GM19238 (cell line): ENCODE results near the gene C9orf152.
"Not testable (repeated sequence)": the region's sequence is repeated elsewhere in the genome, so short reads cannot be mapped to it uniquely, and the experiment has no call there.

Source experiments
- DNase-seq: peaks from one replicate; pipeline ENCODE4 v3.0.0; 2011; ENCODE audit warnings: low spot score; ENCODE audit not compliant: insufficient read length

Gene C9orf152, protein sequence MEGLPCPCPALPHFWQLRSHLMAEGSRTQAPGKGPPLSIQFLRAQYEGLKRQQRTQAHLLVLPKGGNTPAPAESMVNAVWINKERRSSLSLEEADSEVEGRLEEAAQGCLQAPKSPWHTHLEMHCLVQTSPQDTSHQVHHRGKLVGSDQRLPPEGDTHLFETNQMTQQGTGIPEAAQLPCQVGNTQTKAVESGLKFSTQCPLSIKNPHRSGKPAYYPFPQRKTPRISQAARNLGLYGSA

DNA sequence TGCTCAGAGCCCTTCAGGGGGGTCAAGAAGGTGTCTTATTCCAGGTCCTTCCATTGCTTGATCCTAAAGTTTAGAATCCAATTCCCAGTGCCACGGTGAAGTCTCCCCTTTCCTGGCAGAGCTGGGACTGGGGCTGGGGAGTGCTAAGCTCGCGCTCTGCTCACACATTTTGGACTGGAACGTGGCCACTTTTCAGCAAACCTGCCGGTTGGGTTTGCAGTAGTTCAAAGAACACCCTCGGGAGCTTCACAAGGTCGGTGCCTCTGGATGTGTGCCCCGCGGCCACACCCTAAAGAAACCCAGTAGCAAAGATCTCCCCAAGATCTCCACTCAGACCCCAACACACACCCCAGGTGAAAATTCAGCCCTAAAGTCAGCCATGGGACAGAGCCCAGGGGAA is at the start of gene C9orf152:
Gene C9orf152, minus strand, starts transcription at position 129 of the 400 bp plus-strand sequence. CDS start 580 bp downstream, outside the sequence.
- no peak for DNase-seq

DNA sequence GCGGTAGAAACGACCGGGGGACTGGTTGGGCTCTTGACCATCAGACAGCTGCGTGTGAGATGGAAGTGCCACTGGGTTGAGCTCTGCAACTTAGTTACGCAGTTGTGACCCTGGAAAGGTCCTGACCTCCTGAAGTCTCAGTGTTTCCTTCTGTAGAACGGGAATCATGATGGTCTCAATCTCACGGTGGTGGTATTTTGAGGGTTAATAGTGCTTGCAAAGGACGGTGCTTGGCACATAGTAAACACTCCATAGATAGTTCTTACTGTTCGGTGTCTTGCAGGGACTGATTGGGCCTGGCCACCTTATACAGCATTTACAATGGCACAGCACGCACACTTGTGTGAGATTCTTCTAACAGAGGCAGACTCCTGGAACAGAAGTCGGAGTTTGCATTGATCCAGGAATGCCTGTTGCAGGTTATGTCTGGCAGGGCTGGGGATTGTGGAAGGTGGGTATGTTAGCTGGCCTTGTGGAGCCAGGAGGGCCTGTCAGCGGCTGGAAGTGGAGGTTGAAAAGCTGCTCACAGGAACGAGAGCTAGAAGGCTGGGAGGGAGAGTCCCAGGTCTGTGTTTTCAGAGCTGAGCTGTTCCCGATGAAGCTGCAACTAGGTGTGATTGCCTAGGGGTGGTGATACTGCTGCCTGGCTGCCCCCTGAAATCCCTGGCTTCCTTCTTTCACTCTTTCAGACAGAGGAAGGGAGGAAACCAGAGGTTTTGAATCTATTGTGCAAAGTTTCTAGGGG is 49.3 kb upstream of the C9orf152 start:
- no peak for DNase-seq

DNA sequence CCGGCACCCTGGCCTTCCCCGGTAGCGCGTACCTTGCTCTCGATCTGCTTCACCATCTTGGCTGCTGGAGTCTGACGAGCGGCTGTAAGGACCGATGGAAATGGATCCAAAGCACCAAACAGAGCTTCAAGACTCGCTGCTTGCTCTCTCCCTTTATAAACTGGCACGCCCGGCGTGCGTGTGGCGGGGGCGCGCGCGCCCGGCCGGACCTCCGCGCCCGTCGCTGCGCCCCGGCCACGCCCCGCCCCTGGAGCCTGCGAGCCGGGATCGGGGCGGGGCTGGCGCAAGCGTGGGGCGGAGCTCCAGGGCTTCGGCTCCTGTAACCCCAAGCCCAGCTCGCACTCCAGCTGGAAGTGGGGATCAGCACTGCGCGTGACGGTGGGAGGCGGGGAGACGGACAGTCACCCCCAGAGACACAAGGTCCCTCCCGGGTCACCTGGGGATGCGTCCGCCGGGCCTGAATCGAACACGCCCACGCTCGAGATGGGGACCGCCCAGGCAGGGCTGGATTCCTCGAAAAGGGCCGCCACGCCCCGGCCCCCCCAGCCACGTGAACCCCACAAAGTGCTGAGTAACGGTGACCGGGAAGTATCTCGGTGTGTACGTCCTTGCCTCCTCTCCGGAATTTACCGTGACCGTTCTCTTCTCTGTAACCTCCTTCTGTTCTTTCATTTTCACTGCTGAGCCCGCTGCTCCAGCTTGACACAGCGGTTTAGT is 48.6 kb upstream of the C9orf152 start, which contains the start of gene TXN:
Gene TXN, minus strand, starts transcription at position 128 of the 717 bp plus-strand sequence. Its CDS starts 72 bp downstream, at position 56.
- DNase-seq: peak; percentile 65

DNA sequence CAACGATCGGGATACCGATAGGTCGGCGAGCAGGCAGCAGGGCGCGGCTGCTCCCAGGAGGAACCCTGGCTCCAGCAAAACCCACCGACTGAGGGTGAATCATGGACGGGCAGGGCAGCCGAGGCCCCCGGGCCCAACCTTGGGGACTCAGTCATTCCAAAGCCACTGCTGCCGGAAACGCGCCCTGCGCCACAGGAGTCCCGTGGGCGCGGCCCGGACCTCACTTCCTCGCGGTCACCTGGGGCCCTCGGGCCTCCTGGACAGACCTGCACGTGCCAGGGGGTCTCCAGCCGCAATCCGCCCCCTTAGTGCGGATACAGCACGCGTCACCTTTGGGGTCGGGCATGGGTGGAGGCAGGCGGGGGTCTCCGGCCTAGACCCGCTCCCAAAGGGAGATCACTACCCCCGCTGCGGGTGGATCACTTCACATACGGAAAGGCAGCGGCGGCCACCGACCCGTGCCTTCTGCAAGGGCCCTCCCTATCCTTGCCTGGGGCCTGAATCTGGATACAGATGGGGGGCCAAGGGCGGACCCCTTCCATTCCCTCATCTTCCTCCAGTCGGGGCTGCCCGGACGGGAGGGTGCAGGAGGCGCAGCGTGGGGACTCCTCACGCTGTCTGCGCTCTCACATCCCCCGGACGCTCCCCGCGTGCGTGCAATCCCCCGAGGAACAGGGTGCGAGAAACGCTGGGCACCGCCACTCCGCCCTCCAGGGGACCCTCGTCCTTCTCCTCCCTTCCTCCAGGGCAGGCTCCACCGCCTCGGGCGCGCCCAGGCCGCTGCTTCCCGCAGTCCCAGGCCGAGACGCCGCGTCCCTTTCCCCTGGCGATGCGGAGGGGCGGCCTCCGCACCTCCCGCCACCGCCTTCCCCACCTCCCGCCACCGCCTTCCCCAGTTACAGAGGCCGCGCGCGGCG is 47.8 kb upstream of the C9orf152 start:
- DNase-seq: no peak

DNA sequence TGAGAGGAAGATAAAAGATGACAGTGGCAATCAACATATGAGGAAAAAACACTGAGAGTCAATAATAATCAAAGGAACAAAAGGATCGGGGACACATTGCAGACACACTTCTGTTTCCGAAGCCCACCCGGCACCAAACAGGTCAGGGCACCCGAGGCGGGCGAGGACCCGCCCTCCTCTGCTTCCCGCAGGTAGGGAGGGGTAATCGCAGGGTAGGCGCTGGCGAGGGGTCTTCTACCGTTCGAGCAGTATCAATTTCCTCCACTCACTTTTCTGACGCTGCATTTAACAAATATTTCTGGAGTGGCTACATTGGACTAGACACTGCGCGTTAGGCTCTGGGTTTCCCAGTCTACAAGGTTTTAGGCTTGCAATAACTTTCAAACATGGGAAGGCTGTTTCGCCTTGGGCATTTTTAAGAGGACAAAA is 47.1 kb upstream of the C9orf152 start:
- no peak for DNase-seq

DNA sequence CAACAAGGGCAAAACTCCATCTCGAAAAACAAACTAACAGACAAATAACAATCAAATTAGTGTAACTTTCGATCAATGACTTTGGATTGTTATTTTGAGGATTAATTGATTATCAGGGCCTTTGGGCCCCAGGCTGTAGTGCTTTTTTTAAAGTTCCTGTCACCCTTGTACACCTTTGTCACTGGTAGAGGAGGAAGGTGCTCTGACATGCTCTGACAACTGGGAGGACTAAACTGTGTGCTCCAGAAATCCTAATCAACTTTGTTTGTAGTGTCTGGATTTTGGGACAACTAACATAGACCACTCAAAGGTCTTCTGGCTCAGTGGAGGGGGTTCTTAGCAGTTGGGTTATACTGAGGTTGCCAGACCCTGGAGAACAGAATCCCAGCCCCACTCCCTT is 46.5 kb upstream of the C9orf152 start:
- no peak for DNase-seq

DNA sequence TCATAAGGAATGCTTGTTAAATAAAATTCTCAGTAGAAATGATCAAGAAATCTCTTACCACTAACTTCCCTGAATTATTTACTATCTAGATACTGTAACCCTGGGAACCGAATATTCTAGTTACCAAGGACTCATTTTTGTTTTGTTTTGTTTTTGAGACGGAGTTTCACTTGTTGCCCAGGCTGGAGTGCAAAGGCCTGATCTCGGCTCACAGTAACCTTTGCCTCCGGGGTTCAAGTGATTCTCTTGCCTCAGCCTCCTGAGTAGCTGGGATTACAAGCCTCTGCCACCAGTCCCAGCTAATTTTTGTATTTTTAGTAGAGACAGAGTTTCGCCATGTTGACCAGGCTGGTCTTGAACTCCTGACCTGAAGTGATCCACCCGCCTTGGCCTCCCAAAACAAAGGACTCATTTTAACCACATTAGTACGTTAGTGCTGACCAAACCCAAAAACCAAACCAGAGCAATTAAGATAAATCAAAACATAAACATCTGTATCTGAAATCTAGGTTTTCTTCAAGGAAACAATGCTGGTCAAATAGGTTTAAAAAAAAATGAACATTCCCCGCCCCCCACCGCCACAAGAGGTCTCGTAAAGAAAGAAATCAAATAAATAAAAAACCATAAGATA is 44.7 kb upstream of the C9orf152 start:
- DNase-seq: no peak

DNA sequence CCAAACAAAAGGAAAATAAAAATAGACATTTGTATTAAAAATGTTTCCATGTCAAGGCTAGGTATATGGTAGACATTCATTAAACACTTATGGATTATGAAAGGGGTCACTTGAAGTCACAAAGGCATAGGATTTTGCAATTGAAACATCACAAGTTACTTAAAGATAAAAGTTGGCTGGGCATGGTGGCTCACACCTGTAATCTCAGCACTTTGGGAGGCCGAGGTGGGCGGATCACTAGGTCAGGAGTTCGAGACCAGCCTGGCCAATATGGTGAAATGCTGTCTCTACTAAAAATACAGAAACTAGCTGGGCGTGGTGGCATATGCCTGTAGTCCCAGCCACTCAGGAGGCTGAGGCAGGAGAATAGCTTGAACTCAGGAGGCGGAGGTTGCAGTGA is 43.8 kb upstream of the C9orf152 start:
- DNase-seq: not testable (repeated sequence)

DNA sequence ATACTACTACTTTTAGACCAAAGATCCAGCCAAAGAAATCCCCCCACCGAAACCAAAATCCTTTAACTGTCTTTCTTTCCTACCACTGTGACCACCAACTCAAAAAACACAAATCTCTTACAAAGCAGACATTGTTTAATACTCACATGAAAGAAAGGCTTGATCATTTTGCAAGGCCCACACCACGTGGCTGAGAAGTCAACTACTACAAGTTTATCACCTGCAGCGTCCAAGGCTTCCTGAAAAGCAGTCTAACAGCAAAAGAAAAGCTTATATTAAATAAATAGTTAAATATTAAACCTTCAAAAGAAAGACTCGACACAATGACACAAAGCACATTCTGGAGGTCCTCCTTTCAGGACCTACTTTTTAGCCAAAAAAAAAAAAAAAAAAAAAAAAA is 43.3 kb upstream of the C9orf152 start:
- DNase-seq: no peak

DNA sequence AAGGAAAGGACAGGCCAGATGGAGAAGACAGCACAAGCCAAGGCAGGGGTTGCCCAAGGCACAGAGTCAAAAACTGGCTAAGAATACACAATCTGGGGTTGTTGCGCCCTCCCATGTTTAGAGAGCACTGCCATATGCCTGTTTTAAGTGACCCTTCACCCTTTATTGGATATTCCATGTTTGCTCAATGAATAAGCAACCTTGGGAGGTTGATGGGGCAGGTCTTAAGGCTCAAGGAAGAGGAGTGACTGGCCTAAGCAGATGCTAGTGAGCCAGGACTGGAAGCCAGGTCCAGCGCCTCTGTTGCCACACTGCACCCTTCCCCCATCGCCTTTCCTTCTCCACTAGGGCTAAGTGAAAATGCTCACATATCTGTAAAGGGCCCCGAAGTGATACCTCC is 41.6 kb upstream of the C9orf152 start:
- no peak for DNase-seq

DNA sequence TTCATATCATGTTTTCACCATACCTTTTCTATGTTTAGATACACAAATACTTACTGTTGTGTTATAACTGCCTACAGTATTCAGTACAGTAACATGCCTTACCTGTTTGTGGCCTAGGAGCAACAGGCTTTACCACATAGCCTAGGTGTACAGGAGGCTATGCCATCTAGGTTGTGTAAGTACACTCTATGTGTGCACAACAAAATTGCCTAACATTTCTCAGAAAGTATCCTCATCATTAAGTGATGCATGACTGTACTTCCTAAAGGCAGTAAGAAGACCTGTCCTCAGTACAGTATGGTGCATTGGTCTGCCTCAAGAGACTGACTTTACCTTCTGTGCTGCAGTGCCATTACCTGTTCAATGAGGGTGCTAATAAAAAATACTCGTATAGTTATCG is 40.4 kb upstream of the C9orf152 start:
- DNase-seq: no peak

DNA sequence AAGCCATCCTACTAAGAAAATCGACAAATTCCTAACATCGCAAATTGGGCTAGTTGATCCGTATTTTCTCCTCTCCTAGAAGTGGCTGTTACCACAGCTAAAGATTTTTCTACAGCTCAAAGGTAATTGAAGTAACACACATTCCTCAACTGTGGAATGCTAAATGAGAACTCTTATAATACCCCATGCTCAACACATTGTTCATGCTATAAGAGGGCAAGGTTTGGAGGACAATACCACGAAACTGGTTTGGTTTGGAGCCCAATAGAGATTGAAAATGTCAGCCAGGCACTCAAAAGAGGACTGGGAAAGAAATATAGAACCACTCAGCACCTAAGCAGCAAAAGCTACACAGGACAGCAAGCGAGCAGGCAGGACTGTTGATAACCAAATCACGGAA is 38.3 kb upstream of the C9orf152 start:
- no peak for DNase-seq

DNA sequence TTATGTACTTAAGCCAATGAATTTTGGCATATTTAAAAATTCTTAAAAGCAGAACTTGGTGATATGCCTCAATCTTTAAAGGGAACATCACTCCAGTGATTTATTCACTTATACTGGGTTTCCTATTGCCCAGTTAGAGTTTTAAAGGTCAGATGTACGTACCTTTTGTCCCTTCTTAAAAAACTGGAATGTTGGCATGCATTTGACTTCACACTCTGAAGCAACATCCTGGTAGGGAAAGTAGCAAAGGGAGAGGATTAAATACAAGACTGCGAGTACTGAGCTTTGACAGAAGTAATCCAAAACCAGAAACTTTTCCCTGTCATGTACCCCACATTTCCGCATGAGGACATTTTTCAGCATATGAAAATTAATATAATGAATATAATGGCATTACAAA is 36.7 kb upstream of the C9orf152 start:
- no peak for DNase-seq

DNA sequence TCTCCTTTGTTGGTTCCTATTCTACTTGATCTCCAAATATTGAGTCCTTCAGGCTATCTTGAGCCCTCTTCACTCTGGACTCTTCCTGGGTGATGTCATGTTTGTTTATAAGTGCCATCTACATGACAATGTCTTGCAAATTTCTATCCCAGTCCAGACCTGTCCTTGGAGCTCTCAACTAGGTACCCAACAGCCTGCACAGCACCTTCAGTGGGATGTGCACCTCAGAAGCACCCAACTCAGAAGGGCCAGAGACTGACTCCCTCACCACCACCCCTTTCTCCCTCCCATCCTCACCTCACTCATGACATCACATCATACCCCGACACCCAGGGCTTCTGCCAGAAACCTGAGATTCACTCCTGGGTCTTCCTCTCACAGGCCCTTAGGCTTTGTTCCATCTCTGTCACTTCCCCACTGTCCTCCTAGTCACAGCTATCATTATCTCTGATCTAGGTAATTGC is 33.9 kb upstream of the C9orf152 start:
- no peak for DNase-seq

DNA sequence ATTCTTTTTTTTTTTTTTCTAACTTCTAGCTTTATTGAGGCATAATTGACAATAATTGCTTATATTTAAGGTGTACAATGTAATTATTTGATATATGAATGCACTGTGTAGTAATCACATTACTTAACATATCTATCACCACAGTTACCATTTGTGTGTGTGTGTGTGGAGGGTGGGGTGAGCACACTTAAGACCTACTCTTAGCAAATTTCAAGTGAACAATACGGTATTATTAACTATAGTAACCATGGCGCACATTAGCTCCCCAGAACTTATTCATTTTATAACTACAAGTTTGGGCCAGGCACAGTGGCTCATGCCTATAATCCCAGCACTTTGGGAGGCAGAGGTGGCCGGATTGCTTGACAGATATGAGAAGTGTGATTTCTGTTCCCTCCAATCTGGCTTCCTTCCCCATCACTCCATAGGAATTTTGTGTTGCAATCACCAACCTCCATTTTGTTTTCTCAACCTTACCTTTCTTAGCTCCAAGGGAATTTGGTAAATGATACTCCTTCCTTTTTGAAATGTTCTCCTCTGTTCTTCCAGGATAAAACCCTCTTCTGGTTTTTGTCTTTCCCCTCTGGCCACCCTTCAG is 33.4 kb upstream of the C9orf152 start:
- DNase-seq: no peak

DNA sequence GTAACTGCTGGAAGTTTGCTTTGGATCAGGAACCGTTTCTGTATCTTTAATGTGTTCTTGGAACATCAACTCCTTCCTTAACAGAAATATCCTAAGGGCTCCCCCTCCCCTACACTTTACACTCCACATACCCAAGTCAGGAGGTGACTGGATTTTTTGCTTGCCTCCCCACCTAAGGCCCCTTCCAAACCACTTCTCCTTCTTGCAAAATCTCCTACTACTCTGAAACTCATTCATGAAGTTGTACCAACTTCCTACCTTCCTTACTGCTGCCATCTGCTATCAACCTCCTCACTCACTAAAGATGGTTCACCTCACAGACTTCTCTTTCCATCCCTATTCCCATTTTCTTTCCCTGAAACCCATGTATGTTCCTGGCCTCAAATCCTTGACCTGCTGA is 32.2 kb upstream of the C9orf152 start:
- no peak for DNase-seq

DNA sequence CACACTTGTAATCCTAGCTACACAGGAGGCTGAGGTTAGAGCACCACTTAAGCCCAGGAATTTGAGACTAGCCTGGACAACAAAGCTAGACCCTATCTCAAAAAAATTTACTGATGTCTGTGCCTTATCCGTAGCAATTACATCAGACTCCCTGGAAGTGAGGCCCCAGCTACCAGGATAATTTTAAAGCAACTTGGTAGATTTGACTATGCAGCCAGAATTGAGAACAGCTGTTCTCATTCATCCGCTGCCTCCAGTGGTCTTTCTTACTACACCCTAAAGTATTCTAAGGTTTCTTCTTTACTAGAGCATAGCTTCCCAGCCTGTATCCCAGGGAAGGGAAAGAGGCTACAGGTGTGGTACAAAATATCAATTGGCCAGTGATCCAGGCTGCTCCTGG is 20.4 kb upstream of the C9orf152 start:
- DNase-seq: no peak

DNA sequence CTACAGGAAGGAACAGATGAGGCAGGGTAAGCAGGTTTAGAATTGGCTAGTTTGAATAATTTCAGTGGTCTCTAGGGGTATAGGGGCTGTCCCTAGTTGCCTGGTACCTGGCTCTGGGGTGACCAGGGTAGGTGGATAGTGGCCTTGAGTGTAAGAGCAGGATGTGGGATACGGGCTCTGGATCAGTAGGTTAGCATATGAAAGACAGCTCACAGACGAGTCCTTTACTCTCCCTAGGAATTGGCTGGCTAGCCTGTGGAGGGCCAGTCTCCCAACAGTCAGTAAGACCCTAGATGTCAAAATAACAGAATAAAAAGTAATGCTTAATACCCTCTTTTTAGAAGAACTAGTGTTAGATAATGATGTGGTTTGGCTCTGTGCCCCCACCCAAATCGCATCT is 16.6 kb upstream of the C9orf152 start:
- DNase-seq: no peak

DNA sequence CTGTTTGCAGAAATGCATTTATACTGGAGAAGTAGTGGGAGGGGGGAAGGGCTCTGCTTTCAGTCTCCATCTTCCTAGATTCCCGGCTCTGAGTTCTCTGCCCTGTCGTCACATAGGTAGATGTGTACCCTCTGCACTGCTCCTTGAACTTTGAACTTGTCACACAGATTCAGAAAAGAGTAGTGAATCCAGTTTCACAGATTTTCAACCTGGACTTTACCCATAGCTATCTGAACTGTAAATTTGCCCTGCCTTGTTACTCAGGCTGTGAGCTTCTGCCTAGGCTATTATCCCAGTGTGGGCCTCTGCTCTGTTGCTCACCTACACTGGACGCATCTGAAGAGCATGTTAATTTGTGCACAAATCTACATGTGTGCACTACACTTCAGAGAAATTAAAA is 12.8 kb upstream of the C9orf152 start:
- DNase-seq: no peak

DNA sequence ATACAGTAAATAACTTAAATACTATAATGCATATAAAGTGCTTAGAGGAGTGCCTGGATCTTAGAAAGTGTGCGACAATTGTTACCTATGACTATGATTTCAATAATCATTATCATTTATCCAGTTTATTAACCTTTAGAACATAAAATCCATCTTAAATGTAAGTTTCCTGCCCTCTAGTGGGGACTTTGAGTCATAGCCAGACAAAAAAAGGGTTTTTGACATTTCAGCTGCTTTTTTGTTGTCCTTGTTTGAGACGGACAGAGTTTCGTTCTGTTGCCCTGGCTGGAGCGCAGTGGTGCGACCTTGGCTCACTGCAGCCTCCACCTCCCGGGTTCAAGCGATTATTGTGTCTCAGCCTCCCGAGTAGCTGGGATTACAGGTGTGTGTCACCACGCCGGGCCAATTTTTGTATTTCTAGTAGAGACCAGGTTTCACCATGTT is 9.7 kb upstream of the C9orf152 start:
- no peak for DNase-seq
